SHP77 treated with DMSO at 0.1 percent for 48 hours (cell line): ENCODE results near the gene PMAIP1.
"Not testable (repeated sequence)": the region's sequence is repeated elsewhere in the genome, so short reads cannot be mapped to it uniquely, and the experiment has no call there.

Experiments used
- DNase-seq: peaks from one replicate; lab custom pipeline; 2025; lab: John Stamatoyannopoulos, UW

PMAIP1 gene

GRCh38 chr18:59899298-59900221 lies at the start of gene PMAIP1:
Gene PMAIP1 (plus strand): TSS chr18:59899996. CDS start chr18:59900178, 182 bp downstream.
- DNase-seq = peak; percentile 82

GRCh38 chr18:59851784-59852399 lies 47.9 kb upstream of the PMAIP1 start:
- DNase-seq = no peak

GRCh38 chr18:59852548-59852947 lies 47.2 kb upstream of the PMAIP1 start:
- no peak for DNase-seq

- DNase-seq = no peak
Observed at GRCh38 chr18:59853380-59853779, 46.4 kb upstream of the PMAIP1 start.

- not testable (repeated sequence) for DNase-seq
Observed at GRCh38 chr18:59853988-59854387, 45.8 kb upstream of the PMAIP1 start.

GRCh38 chr18:59861009-59861408 lies 38.8 kb upstream of the PMAIP1 start:
- DNase-seq = no peak

GRCh38 chr18:59861963-59862819 lies 37.6 kb upstream of the PMAIP1 start:
- no peak for DNase-seq

GRCh38 chr18:59865241-59865986 lies 34.4 kb upstream of the PMAIP1 start:
- DNase-seq = no peak

GRCh38 chr18:59866551-59867269 lies 33.1 kb upstream of the PMAIP1 start:
- no peak for DNase-seq

- DNase-seq = no peak
Observed at GRCh38 chr18:59867337-59868104, 32.3 kb upstream of the PMAIP1 start.

- DNase-seq = no peak
Observed at GRCh38 chr18:59870623-59871130, 29.1 kb upstream of the PMAIP1 start.

- DNase-seq = no peak
Observed at GRCh38 chr18:59871711-59872362, 28.0 kb upstream of the PMAIP1 start.

- DNase-seq = no peak
Observed at GRCh38 chr18:59873641-59874040, 26.2 kb upstream of the PMAIP1 start.

GRCh38 chr18:59874166-59874565 lies 25.6 kb upstream of the PMAIP1 start:
- DNase-seq = no peak

- DNase-seq = no peak
Observed at GRCh38 chr18:59876310-59876626, 23.5 kb upstream of the PMAIP1 start.

GRCh38 chr18:59877361-59877760 lies 22.4 kb upstream of the PMAIP1 start:
- no peak for DNase-seq

GRCh38 chr18:59878644-59879043 lies 21.2 kb upstream of the PMAIP1 start:
- DNase-seq = no peak

GRCh38 chr18:59881728-59882656 lies 17.8 kb upstream of the PMAIP1 start:
- DNase-seq = peak; percentile 85
